Breast epithelium (tissue), 3 donors: ENCODE measurements around the gene CLEC18A.
"Not testable (repeated sequence)": the region's sequence is repeated elsewhere in the genome, so short reads cannot be mapped to it uniquely, and the experiment has no call there.

Experiments
- CTCF ChIP-seq, 3 donors: fragments of 450-650 bp; IDR thresholded peaks; one replicate each; pipeline ENCODE4 v1.5.1; 2016 to 2017; ENCODE audit warnings: antibody characterized with exemption in 3 of 3, mild to moderate bottlenecking in 3 of 3, moderate library complexity in 3 of 3
- POLR2A ChIP-seq: fragments of 450-650 bp; IDR thresholded peaks from one replicate; pipeline ENCODE4 v1.6.1; 2016; ENCODE audit warnings: antibody characterized with exemption, mild to moderate bottlenecking, moderate library complexity
- POLR2AphosphoS5 ChIP-seq, 3 donors: sonication (generic); formaldehyde crosslinking; IDR thresholded peaks; one replicate each; pipeline ENCODE4 v1.6.1; 2017; ENCODE audit warnings: antibody characterized with exemption in 3 of 3

- not testable (repeated sequence) for TF ChIP-seq CTCF (IDR thresholded peaks at IDR 0.05); POLR2AphosphoS5 (IDR thresholded peaks at IDR 0.05); POLR2A
Observed at GRCh38 chr16:70010615-70011014, 59.5 kb downstream of the CLEC18A start.
